ENCODE results near the gene YIF1A. TPM values are rescaled to one million over a fixed set of nuclear protein-coding genes. Genes with fewer than 3 reads are reported as not detected.
A peak's percentile ranks its signal among the peaks of the same experiment; 100 is the strongest.

The YIF1A gene, protein sequence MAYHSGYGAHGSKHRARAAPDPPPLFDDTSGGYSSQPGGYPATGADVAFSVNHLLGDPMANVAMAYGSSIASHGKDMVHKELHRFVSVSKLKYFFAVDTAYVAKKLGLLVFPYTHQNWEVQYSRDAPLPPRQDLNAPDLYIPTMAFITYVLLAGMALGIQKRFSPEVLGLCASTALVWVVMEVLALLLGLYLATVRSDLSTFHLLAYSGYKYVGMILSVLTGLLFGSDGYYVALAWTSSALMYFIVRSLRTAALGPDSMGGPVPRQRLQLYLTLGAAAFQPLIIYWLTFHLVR
- 123 and 146 TPM in 2 replicates for total RNA-seq

DNA sequence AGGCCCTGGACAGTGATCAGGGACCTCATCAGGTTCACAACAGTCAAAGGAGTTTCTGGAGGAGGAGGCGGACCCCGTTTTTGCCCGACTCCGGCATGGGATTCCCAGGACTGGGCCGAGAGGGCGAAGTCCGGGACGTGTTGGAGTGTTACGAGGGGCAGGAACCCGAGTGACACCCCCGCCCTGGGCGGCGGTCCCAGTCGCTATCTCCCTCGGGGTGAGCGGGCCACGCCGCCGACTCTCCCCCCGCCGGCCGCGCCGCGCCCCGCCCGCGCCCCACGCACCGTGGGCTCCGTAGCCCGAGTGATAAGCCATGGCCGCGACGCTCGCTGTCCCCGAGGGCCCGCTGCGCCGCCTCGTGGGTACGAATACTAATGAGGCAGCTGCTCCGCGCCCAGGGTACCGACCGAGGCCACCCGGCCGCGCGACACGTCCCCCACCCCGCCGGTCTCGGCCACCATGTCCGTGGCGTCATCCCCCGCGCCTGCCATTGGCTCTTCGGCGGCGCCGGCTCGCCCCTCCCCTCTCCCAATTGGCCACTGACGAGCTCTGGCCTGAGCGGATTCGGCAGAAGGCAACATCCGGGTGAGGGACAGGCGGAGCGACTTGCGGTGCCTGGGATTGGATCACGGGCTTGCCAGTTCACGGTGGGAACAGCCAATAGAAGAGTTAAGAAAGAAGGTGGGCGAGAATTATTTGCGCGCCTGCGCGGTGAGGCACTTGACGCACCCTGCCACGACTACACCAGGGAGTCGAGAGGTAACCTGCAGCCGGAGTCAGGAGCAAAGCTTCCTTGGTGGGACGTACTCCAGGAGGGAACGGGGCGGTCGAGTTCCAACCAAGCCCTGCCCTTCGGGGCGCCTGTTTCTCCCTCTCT, at the start of gene YIF1A:
YIF1A (minus strand) TSS at position 473 of the 877 bp plus-strand sequence; CDS start at position 315, 158 bp downstream.
- peak; percentile 99 to 100 for DNase-seq (ENCODE audit: low read depth in 2 of 2)

DNA sequence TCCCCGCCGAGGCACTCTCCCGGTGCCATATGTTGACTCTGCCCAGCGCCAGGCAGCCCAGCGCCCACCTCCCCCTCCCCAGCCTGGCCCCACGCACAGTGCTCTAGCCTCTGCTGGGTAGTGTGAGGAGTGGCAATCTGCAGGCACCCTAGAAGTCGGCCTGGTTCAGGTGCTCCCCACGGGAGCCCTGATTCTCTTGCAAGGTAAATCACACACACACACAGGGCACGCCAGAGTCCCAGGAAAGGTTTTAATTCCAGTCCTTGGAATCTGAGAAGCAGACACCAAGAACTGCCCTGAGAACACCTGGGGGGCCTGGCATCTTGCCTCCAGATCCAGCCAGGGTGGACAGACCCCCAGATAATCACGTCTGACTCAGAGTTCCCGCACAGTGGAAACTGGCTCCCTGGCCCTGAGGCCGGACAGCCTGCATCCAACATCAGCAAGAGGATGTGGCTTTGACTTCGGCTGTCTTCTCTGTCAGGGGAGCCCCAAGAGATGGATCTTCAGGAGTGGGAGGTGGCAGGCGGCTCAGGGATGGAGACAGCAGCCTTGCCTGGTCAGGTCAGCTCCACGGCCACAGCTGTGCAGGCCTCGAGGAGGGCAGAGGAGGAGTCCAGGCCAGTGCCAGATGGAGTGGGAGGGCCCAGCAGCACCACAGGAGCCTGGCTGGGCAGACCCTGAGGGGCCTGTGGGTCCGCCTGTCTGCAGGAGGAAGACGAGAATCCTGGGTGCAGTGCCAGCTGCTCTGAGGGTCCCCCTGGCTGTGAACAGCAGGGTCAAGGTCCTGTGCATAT, 48.4 kb upstream of the YIF1A start:
- DNase-seq (ENCODE audit: low read depth in 2 of 2): no peak

DNA sequence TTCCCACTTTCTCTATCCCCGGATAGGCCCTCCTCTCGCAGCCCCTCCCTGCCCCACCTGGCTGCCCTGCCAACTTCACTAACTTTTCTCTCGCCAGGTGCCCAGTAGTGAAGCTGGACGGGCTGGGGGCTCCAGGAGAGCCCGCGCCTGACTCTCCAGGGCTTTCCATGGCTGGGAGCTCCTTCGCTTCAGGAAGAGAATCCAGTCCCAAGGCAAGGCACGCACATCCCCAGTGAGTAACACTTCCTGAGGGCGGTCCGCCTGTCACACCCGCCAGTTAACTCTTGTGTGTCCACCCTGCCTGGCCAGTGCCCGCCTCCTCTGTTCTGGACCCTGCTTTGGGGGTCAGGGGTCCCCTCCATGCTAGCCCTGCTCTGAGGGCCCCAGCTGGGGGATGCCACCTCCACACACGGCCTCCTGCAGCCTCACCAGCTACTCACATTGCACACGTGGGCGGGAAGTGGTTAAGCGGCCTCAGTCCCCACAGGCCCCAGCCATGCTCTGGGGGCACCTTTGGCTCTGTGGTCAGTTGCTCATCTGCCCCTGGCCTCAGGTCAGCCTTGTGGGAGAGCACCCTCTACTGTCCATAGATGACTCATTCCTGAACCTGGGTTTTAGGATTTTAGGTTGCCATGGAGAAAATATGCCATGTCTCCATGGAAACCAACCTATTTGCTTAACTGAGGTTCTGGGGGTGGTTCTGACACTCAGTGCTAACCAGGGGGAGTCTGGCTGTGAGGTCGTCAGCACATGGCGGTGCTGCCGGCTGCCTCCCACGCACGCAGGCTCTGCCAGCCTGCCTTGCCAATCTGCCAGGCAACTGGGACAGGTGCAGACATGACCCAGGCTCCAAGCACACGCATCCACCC, 47.5 kb upstream of the YIF1A start, which contains the start of gene RIN1:
RIN1 (minus strand) TSS at position 201 of the 869 bp plus-strand sequence; CDS start at position 169, 32 bp downstream.
- peak; percentile 89 to 90 for DNase-seq (ENCODE audit: low read depth in 2 of 2)

DNA sequence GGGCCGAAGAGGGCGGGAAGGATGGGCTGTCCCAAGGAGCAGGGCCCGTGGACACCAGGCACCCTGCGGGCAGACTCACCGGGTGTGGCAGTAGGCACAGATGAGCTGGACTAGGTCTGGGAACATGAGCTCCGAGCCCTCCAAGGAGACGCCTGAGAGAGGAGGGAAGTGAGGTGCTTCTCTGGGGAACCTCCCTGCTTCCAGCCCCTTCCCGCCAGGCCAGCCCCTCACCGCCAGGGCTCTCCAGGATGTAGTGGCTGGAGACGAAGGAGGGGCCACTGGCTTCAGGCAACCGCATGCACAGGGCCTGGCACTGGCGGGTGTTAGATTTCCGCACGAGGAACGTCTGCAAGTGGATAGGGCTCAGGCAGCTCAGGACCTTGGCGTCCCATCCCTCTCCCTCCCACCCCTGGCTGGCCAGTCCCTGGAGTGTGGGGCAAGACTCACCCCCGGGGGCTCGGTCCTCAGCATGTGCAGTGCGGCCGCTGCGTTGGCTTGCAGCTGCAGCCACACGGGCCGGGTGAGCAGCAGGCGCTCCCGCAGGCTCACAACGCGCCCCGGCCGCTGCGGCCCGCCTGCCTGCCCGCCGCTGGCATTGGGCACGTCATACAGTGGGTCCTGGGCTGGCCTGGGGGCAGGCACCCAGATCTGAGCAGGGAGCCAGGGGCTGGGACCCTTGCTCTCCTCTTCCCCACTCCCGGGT, 46.7 kb upstream of the YIF1A start:
- peak in 1 of 2 donors; percentile 46 for DNase-seq (ENCODE audit: low read depth in 2 of 2)

DNA sequence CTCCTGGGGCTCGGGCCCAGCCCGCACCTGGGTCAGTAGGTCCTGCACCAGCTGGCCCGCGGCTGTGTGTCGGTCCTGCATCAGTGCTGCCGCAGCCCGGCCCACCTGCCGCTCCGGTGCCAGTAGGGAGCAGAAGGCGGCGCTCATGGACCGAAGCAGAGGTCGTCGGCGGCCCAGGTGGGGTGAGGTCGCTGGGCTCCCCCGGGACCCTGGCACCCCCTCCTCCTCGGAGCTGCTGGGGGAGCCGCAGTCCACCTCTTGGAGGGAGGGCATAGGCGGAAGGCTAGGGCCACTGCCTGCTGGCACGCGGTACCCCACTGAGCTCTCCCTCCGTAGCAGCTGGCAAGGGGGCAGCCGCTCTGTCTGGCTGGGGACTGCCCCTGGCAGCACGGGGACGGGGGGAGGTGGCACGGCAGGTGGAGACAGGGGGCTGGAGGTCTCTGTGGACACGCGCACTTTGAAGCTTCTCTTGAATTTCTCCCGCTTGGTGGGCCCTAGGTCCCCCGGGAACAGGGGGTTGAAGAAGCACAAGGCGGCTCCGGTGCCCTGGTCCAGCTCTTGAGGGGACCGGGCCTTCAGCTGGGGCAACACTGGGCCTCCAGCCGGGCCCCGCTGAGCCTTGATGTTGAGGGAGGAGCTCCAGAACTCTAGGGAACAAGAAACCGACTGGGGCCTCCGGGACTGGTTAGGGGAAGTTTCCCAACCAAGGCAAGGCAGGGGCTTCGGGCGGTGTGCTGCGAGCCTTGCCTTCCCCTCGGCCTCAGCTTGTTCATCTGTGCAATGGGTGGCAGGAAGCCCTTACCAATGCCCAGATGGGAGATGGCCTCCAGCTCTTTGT, 45.9 kb upstream of the YIF1A start:
- no peak for DNase-seq (ENCODE audit: low read depth in 2 of 2)

DNA sequence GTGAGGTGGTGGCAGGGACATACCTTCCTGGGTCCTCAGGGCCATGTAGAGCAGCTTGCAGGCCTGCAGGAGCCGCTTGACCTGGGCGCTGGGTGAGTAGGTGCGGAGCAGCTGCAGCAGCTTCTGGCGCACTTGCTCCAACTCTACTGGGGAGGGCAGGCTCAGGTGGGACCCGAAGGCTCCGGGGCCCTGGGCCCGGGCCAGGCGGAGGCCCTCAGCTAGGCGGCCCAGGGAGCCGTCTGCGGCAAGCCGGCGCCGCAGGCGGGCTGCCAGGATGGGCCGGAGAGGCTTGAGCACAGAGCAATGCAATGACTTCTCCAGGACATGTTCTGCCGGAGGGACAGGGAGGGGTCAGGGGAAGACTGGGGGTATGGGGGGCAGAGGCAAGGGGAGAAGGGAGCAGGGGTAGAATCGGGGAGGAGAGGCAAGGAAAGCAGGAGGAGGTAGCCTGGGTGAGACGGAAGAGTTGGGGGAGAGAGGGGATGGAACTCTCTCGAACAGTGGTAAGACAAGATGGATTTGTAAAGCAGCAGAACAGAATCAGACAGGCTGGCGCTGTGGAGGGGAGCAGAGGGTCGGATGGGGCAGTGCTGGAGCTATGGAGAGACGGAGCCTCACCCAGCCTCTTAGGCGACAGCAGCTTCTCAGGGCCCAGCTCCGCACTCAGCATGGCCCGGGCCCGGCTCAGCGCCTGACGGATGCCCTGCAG, 45.1 kb upstream of the YIF1A start:
- no peak for DNase-seq (ENCODE audit: low read depth in 2 of 2)

DNA sequence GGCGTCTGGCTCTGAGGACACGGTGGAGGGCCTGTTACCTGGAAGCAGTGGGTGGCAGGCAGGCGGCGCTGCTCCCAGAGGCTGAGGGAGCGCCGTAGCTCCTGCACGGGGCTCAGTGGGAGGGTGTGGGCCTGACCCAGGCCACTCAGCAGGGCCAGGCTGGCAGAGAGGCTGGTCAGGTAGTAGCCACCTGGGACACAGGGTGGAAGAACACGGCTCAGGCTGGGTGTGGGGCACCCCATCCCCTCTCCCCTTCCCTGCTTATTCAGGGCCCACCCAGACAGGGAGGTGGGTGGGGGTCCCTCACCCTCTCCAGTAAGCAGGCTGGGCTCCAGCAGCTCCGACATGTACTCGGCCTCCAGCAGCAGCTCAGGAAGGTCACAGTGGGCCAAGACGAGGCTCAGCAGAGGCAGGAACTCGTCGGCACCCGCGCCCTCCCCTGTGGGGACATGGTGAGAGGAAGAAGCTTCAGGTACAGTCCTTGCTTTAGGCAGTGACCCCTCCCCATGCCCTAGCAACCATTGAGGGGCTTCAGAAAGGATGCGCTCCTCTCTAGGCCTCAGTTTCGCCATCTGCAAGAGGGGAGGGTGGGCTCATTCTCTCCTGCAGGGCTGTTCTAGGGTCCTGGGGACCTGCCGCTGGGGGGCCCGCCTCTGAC, 44.4 kb upstream of the YIF1A start:
- no peak for DNase-seq (ENCODE audit: low read depth in 2 of 2)

DNA sequence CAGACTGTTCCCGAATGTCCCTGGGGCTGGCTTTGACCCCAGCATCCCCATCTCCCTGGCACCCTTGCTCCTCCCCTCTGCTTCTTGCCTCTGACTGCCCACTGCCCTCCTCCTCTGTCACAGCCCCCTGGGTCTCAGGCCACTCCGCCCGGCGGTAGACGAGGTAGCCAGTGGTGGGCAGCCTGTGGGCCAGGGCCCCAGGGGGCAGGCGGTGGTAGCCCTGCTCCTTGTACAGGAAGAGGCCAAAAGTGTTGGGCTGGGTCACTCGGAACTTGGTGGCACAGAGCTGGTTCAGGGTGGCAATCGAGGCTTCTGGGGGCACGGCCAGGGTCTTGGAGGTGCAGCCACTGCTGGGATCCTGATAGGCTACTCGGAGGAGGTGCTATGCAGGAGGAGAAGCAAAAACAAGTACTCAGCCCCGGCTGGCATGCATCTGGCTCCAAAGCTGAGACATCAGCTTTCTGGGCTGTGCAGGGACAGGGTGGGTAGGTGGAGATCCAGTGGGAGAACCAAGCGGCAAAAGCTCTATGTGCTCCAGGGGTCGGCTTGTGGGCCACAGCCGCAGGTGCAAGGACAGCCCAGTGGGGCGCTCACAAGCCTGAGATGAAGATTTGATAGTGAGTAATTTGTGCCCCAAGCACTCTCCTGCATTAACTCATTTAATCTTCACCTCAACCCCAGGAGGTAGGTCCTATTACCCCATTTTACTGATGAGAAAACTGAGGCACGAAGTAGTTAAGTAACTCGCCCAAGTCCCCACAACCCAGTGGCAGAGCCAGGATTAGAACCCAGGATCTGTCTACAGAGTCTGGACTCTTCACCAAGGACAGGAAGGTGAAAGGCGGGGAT, 43.7 kb upstream of the YIF1A start:
- no peak for DNase-seq (ENCODE audit: low read depth in 2 of 2)

DNA sequence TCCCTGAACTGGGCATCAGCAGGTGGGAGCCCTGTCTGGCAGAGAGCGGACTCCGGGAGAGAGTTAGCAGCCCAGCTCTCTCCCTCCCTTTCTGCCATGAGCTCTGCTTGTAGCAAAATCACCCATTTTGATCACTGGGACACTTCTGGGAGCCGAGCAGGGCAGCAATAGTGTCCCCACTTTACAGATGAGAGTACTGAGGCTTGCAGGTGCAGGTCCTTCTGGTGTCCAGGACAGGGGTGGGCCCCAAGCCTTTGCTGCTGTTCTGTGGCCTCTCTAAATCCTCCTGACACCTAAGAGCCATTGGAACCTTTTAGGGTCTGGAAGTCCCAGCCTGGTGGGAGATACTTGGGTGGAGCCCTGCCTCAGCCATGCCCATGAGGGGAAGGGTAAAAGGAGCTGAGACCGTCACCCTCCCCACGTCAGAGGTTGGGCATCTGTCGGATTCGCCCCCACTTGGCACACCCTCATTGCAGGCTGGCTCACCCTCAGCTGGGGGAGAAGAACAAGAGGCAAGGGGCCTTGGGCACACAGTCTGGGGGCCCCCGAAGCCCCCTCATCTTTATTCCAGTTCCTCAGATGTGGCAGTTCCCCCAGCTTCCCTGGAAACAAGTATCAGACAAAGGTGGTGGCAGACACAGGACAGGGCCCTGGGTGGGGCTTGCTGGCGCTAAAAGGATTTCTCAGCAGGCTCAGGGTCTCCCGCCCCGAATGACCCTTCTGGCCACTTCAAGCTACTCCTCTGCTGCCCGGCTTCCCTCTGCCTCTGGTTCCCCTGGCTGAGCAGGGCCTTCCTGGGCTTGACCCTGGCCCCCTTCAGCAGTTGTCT, 42.8 kb upstream of the YIF1A start:
- no peak for DNase-seq (ENCODE audit: low read depth in 2 of 2)

DNA sequence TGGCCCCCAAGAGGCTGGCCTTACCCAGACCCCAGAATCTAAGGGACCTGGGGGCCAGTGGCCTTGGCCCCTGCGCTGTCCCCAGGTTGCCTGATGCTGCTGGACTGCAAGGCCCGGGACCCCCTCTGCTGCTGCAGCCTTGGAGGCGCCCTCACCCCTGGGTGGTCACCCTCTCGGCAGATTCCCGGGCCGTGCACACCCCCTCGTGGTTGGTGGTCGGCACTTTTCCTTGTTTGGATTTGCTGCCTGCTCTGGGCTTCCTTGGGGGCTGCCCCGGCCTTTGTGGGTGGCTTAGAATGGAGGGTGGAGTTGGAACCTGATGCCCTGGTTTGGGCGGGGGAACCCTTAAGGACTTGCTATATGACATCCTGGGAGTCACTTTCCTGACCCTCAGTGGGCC, 42.0 kb upstream of the YIF1A start:
- DNase-seq (ENCODE audit: low read depth in 2 of 2): no peak

DNA sequence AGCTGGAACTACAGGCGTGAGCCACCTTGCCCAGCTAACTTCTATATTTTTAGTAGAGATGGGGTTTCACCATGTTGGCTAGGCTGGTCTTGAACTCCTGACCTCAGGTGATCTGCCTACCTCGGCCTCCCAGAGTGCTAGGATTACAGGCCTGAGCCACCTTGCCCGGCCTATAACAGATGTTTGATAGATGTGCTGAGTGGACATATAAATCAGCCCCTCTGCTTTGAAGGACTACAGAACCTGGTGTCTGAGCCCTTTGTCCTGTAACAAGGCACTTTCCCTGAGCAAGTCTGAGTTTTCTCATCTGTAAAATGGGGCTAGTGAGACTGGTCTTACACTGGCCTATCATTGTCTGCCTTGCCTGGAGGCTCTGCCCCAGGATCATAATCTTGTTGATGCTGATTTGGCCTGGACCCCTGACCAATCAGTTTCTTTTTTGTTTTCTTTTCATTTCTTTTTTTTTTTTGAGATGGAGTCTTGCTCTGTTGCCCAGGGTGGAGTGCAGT, 40.3 kb upstream of the YIF1A start:
- no peak for DNase-seq (ENCODE audit: low read depth in 2 of 2)

DNA sequence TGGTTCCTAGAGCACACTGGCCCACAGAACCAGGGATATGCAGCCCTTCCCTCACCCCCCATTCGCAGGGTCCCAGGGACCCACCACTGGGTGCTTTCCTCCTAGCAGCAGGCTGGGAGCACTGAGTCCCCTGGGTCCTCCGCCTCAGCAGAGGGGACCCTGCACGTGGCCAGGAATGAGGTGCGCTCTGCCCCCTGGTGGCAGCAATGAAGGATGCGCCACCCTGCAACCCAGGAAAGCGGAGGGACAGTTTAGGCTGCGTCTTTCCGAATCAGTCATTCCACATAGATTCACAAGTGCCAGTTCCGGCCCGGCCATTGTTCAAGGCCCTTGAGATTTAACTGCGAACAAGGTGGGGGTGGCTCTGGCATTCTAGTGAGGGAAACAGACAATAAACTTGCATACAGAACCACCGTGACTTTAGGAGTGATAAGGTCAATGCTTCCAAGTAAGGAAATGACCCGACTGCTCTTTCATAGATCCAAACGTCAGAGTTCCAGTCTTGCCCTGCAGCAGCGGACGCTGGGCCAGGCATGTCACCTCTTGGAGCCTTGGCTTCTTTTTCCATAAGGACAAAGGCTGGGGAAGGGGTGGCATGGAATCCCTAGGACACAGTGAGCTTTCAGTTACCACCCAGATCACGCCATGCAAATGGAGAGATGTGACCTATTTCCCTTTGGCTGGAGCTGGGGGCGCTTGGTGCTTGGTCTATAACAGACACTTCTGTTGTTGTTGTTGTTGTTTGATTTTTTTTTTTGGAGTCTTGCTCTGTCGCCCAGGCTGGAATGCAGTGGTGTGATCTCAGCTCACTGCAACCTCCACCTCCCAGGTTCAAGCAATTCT, 39.6 kb upstream of the YIF1A start:
- peak; percentile 44 to 68 for DNase-seq (ENCODE audit: low read depth in 2 of 2)

DNA sequence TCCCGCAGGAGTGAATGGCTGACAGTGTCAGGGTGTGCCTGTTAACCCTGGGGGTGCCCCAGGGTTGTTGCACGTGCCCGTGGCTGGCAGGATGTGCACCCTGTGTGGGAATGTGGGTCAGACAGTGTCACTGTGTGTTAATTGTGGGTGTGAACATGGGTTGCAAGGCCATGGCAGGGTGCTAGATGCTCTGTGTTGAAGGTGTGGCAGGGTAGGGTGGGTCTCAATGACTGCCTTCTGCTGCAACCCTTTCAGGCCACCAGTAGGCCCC, 39.0 kb upstream of the YIF1A start:
- DNase-seq (ENCODE audit: low read depth in 2 of 2): no peak

DNA sequence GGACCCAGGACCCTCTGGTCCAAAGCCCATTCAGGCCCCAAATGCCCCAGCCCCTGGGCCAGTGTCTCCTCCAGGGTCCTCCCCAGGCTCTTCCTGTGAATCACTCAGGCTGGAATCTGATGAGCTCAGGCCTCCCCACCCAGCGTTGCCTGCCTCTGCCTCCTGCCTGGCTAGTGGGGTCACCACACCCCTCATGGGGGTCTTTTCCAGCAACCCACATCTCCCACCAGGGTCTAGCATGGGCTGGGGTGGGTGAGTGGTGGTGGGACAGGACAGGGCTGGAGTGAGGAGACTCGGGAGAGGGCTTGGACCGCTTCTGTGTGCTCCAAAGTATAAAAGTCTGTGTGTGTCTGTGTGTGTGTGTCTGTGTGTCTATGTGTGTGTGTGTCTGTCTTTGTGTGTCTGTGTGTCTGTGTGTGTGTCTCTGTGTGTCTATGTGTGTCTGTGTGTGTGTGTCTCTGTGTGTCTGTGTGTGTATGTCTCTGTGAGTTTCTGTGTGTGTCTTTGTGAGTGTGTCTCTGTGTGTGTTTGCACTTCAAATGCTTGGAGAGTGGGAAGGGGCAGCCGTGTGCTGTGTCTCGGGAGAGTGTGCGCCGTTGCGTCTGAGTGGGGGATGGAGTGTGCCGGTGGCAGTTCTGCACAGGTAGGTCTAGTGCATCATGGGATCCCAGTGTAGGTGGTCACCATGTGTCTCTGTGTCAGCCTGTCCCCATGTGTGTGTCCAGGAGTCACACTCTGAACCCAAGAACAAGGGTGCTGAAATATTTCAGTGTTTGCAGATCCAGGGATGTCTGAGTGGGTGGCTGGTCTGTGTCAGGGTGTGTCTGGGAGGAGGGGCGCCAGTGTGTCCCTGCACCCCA, 38.5 kb upstream of the YIF1A start:
- DNase-seq (ENCODE audit: low read depth in 2 of 2): peak in 1 of 2 donors; percentile 17
